ENCODE data around the gene C1GALT1.
A peak's percentile ranks its signal among the peaks of the same experiment; 100 is the strongest.

The C1GALT1 gene

DNA sequence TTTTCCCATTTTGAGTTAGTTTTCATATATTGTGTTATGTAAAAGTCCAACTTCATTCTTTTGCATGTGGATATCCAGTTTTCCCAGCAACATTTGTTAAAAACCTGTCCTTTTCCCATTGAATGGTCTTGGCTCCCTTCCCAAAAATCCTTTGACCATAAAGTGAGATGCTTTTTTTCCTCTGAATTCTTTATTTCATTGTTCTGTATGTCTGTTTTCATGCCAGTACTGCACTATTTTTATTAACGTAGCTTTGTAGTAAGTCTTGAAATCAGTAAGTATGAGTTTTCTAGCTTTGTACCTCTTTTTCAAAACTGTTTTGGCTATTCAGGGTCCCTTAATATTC lies 20.0 kb downstream of the C1GALT1 start:
- DNase-seq = no peak

DNA sequence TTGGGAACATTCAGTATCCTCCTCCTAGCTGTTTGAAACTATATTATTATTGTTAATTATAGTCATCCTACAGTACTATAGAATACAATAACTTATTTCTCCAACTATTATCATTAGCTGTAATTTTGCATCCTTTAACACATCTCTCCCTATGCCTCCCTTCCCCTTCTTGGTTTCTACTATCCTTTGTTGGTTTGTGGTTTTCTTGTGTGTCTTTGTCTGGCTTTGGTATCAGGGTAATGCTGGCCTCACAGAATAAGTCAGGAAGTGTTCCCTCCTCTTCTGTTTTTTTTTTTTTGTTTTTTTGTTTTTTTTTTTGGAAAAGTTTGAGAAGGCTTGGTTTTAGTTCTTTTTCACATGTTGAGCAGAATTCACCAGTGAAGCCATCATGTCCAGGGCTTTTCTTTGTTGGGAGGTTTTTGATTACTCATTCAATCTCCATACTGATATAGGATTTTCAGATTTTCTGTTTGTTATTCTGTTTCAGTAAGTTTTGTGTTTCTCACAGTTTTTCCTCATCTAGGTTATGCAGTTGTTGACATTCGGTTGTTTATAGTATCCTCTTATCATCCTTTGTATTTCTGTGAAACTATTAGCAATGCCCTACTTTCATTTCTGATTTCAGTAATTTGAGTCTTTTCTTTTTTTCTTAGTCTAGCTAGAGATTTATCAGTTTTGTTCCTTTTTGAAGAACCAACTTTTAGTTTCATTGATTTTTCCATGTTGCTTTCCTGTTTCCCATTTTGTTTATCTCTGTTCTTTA lies 21.6 kb downstream of the C1GALT1 start:
- DNase-seq = no peak

DNA sequence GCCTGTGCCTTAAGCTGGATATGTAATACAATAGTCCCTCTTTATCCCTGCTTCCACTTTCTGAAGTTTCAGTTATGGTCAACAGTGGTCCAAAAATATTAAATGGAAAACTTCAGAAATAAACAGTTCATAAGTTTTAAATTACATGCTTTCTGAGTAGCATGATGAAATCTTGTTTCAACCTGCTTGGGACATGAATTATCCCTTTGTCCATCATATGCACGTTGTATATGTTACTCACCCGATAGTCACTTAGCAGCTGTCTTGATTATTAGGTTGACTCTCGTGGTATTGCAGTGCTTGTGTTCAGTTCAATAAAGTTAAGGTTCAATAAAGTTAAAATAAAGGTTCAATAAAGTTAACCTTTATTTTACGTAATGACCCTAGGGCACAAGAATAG lies 25.5 kb downstream of the C1GALT1 start:
- no peak for DNase-seq

DNA sequence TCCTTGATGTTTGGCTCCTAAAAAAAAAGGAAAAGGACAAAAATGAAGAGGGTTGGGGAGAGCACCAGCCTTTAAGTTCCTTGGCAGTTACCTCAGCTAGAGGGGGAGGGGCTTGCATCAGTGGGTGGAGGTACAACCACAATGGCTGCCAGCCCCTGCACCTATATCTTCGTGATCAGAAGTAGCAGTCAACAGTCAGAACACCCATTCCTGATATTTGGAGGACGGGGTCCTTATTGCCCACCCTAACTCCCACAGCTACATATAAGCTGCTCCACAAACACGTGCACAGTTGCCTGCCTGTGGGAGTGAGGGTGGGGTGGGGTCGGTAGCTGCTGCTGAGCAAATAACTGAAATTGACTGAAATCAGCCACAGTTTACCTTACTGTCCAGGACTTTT lies 26.2 kb downstream of the C1GALT1 start:
- no peak for DNase-seq

DNA sequence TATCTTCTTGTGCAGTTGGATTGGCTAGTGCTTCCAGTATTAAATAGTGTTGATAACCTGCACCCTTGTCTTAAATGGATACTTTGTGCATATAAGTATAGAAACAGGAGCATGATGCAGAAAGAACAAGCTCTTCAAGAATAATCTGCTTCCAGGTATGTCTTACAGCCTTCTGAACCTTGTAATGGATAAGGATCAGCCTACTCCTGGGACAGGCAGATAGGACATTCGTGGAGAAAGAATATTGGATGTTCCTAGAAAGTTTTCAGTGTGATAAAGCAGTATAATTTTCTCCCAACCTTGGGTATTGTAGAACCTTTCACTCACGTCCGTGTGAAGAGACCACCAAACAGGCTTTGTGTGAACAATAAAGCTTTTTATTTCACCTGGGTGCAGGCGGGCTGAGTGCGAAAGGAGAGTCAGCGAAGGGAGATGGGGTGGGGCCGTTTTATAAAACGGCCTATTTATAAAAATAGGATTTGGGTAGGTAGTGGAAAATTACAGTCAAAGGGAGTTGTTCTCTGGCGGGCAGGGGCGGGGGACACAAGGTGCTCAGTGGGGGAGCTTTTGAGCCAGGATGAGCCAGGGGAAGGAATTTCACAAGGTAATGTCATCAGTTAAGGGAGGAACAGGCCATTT lies 27.2 kb downstream of the C1GALT1 start:
- DNase-seq = no peak

DNA sequence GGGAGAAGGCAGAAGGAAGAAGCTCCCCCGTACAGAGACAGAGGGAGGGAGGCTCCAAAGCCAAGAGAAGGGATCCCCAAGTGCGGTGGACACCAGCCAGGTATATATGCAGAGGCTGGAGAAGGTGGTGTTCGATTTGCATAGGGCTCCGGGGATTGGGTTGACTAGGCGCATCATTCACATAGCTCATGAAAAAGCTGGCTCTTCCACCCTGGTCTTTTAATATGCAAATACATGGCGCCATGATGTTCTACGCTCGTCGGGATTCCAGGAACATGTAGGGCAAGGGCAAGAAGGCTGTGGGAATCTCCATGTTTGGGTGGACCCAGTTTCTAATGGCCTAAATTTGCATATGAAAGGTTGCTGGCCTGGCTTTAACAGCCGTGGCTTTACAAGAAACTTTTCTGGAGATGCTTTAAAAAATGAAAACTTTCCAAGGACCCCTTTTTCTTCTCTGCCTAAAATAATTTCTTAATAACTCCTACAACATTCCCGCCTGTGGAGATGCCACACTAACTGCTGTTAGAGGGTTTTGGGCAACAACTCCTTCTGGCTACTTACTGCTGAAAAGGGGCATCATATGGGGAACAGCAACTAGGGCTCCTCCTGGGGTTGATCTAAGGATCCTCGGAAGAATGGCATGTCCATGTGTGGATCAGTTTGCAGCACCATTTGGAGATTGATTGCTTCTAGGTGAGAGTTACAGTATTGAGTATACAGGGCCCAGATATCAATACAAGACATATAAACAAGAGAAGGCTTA lies 28.3 kb downstream of the C1GALT1 start:
- DNase-seq = no peak

DNA sequence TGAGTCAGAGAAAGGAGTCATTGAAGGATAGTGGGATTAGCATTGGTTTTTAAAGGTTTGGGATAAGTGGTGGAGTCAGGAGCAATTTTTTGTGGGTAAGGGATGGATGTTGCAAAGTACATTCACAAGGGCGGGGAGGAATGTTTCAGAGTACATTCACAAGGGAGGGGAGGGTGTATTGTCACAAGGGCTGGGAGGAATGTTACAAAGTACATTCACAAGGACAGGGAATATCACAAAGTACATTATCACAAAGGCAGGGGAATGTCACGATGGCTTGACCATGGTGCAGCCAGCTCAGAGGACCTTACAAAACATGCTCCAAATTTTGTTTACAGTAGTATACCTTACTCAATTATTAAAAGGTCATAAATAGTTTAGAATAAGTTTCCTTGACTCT lies 30.3 kb downstream of the C1GALT1 start:
- DNase-seq = no peak

DNA sequence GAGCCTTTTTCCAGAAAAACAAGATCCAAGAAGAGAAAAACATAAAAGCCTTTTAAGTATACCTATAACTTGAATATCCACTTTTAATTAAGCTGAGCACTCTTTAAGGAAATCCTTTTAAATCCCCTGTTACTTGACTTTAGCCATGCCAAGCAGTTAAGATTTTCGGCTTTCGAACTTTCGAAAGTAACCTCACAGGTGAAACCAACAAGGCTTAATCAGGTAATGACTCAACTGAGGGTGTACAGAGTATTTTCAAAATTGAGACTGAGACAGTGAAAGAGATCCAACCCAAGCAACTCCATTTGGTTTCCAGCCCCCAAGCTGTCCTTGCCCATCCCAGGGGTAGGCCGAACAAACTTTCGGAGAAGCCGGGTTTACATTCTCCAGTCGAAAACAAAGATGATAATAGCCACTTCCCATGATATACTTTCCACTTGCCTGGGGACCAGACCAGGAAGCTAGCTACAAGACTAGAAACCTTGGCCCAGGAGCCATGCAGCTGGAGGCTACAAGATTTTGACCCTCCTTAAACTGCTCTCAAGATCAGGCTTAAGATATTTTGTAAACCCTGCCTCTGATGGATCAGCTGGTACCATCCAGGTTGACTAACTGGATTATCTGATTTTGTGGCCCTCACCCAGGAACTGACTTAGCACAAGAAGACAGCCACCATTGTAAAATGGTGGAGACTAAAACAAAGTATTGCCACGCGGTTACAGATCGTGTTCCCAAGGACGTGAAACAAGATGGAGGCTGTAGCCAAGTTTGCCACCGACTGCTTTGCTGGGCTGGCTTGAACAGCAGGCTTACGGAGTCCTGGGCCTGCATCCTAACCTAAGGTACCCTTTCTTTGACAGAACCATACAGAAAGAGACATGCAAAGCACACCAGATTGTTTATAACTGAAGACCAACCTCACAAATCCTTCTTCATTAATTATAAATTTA lies 32.3 kb downstream of the C1GALT1 start:
- DNase-seq = no peak

DNA sequence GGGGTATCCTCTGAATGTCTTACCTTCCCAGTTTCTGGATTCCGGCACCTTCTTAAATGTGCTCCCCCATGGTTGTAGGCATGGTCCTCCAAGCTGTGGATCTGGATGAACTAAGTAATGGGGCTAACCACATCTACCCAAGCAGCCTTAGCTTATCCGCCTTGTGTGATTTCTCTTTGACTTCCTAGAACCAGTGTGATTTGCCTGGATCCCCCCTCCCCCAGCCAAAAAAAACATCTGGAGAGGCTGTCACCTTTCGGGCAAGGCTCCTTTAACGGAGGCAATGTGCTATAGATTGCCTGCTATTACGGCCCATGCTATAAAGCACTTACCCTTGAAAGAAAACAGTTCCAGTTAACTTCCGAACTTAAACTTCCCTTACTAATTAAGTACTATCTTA lies 33.9 kb downstream of the C1GALT1 start:
- DNase-seq = no peak

DNA sequence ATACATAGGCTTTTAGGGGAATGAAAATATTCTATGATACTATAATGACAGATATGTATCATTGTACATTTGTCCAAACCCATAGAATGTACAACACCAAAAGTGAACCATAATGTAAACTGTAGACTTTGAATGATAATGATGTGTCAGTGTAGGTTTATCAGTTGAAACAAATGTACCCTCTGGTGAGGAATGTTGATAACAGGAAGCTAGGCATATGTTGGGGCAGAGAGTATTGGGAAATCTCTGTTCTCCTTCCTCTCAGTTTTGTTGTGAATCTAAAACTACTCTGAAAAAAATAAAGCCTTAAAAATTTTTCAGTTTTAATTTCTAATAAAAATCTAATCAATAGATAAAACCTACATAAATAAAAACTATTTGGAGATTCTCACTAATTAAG lies 36.9 kb downstream of the C1GALT1 start:
- no peak for DNase-seq

DNA sequence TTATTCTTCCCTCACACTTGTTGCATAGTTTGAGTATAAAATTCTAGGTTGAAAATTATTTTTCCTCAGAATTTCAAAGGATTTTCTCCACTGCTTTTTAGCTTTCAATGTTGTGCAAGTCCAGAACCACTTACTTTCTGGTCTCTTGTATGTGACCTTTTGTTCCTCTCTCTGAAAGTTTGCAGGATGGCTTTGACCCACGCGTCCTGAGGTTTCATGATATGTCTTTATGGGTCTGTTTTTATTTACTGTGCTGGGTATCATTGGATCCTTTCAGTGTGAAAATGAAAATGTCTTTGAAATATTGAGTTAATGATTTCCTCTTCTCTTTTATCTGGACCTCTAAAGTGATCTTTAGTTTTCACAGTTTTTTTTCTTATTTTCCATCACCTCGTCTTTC lies 38.5 kb downstream of the C1GALT1 start:
- no peak for DNase-seq

DNA sequence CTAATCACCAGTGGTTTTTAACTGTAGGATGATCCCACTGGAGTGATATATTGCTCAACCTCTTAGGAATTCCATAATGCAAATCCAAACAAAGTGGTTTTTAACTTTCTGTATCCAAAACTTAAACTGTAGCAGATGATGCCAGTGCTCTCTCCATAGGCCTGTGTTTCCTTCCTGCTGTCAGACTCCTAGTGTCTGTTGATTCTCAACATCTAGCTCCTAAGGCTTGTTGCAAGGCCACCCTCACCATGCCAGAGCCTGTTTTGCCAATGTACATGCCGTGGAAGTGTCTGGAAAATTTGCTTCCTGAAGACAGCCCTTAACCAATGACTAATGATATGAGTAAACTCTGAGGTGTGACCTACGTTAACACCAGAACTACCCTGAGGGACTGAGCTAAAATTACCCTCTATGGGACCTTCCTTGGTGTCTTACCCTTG lies 39.3 kb downstream of the C1GALT1 start:
- peak; percentile 33 for DNase-seq

DNA sequence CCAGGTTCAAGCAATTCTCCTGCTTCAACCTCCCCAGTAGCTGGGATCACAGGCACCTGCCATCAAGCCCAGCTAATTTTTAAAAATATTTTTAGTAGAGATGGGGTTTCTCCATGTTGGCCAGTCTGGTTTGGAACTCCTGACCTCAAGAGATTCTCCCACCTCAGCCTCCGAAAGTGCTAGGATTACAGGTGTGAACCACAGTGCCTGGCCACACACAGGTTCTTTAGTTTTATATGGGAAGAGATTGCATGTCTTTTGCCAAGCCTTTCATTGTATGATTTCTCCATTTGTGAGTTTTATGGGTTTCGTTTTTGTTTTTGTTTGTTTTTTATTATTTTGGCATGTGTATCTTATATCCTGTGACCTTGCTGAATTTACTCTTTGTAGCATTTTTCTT lies 40.9 kb downstream of the C1GALT1 start:
- DNase-seq = no peak

DNA sequence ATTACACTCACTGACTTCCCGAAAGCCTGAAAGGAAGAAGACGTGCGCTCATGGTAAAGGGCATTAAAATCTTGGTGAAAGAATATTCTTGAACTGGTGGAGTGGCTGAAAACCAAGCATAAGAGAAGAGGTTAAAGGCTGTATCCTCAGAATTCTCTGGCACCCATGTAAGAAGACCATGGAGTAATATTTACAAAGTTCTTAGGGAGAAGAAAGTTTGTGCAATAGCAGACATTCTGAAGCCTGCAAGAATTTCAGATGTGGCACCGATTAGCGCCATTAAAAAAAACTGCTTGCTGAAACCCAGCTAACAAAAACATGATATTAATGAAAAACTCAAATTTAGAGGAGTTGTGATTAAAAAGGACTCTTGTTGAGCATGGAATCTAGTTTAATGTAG lies 44.1 kb downstream of the C1GALT1 start:
- DNase-seq = no peak

DNA sequence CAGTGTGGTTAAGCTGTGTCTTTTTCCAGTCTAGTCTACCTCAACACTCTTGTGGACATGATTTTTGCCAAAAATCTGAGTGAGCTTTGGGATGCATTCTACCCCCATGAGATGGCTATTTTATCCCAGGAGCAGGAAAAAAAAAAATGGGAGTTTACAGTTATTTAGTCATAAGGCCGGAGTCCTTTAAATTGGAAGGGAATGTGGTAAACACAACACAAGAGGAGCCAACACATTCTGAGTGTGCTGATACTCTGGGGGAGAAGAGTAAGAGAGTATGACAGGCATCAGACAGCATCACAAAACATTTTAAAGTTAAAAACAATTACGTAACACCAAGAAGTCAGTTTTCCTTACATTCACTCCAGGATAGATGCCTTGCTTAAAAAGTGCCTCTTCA lies 46.1 kb downstream of the C1GALT1 start:
- DNase-seq = no peak

DNA sequence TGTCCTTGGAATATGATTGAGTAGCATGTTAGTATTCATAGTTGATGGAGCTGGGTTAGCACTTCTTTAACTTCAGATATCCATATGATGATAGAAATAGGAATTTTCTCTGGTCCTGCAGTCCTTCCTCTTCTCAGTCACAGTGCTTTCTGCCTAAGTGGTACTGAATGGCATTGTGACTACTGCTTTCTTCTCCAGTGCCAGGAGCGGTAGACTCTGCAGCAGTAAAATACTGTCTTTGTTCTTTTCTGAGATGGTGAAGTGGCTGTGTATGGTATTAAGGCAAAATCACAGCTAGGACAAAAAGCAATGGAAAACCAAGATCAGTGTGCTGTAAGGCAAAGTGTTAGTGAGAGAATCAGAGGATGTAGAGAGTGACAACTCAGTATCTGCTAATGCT lies 46.6 kb downstream of the C1GALT1 start:
- no peak for DNase-seq

DNA sequence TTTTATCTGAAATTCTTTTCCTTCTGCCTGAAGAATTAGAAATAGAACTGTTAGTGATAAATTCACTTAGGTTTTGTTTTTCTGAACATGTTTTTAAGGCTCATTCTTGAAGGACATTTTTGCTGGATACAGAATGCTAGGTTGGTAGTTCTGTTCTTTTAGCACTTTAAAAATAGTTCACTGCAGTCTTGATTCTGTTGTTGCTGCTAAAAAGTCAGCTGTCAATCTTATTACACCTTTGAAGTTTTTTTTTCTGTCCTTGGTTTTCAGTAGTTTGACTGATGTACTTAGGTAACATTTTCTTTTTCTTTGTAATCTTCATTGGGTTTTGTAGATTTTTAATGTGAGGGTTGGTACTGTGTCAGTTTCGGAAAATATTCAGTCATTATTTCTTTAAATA lies 48.7 kb downstream of the C1GALT1 start:
- DNase-seq = no peak

DNA sequence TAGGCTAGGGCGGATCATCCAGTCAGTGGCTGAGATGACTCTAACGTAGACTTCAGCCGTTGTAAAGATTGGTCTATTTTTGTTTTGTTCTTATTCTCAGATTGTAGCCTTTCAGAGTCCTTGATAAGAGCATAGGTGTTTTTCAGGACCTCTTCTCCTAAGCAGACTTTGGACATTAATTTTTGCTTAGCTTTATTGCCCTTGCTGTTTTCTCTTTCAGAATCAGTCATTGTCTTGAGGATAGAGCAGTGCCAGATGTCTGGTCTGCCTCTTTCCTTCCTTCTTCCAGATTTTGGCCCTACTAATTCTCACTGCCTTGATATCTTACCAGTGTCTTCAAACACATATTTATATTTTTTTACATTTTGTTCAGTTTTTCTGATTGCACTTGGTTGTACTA lies 49.5 kb downstream of the C1GALT1 start:
- no peak for DNase-seq

DNA sequence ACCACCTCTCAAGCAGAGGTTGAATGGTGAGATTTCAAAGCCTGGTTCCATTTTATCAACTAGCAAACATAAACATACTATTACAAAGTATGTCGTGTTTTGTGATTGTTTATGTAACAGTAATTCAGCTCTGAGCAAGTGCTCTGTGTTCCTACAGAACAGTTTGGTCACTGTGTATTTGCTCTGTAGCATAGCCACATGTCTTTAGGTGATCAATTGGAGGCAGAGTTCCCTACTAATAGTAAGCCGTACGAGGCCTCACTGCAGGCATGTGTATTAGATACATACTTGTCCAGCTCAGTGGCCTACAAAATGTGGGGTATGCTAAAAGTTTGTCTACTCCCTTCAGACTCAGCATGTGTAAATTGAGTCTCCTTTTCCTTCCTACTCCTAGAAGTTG lies 53.0 kb downstream of the C1GALT1 start:
- DNase-seq = no peak

DNA sequence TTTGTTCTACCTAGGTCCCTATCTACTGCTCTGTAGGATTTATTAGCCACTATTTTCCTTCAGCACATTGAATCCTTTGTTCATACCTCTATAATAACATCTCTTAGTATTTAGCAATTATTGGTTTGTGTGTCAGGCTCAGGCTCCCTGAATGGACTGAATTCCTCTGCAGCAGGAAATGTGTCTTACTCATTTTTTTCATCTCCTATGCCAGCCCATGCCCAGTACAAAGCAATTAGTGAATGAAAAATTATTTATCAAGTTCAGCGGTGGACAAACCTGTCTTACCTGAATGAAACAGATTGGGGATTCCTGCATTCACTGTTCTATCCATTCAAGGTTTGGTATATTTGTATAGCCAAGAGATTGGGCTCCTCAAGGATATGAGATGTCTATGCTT lies 53.7 kb downstream of the C1GALT1 start:
- DNase-seq = no peak

DNA sequence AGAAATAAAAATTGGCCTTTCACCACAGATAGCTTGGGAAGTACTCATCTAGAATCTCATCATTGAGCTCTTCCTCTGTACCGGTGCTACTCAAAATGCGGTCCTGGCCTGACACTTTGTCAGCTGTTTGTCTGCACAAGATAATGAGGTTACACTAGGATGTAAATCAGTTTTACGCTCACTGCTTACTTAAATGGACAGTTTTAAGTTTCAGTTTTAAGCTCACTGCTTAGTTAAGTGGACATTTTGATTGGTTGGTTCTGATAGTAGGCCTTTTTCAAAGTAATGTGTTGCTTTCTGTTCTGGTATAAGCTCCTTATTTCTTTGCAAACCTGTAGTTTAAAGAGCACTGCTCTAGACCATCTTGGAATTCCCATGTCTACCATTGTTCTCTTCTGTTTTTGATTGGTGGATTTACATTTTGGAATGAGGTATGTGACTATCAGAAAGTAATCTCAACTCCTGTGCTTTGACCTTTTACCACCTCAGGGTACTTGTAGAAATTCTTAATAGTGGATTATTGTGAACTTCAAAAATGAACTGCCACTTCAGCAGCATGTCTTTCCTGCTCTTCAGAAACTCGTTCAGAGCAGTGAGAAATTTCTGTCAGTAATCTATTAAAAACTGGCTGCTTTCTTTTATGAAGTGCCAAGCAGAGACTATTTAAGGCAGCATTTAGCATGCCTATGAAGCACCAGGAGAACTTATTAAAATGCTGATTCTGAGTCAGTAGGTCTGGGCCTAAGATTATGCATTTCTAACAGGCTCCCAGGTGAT lies 55.0 kb downstream of the C1GALT1 start:
- no peak for DNase-seq

DNA sequence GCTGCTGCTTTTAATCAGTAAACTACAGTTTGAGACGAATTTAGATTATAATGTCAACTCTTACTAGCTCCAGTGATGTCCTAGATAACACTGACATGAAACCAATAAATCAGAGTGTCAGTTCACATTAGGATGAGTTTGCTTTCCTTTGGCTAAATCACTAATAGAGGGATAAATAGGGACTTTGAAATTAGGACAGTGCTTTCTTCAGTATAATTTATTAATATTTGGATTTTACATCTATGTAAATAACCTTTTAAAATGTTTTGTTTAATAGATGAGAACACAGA lies 55.6 kb downstream of the C1GALT1 start:
- no peak for DNase-seq

DNA sequence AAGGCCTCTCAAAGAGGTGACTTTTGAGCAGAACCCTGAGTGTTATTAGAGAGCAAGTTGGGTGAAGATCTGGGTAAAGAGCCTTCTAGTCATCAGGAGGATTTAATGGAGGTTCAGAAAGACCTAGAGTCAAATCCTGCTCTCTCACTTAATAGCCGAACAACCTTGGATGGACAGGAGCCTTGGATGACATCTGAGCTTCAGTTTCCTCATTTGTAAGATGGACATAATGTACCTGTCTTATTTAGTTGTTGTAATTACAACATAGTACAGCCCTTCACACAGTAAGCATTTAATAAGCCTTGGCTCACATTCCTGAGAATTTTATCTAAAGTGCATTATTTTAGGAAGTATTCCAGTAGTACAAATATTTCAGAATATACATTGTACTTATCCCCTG lies 57.0 kb downstream of the C1GALT1 start:
- no peak for DNase-seq

Data from kidney glomerular epithelial cell (primary cell).